Measurements from ENCODE around the gene TBCA.
A peak's percentile ranks its signal among the peaks of the same experiment; 100 is the strongest.

Gene TBCA

DNA sequence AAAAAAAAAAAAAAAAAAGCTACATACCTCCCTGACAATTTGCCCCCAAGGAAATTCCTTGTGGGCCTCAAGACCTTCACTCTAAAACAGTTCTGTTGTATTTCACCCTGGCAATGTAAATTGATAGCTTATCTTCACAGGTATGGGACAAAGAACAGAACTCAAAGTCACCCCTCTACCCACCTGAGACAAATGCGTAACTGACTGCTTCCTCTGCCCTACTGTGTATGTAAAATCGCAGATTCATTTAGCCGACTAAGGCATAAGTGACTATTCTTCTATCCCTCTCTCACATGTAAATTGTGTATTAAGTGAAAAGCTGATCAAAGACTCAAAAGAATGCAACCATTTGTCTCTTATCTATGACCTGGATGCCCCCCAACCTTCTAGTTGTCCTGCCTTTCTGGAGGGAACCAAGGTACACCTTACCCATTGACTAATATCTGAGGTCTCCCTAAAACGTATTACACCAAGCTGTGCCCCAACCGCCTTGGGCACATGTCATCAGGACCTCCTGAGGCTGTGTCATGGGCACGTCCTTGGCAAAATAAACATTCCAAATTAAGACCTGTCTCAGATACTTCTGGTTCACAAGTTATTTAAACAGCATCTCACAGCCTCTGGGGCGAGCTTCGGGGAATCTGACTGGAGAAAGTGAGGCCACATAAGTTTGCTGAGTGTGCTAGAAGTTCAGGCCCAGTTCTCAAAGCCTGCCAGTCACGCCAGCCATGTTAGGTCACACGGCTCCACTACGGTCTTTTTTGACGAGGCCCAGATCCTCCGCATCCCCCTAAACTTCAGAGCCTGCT is 954 bp downstream of the TBCA start:
- Histone ChIP-seq H3K4me1 (ENCODE audit: insufficient read depth, poor library complexity, severe bottlenecking) (peaks cover 25% of the 10 kb centered on the region), H3K27me3 (ENCODE audit: insufficient read depth, poor library complexity, severe bottlenecking) (no peaks in the 10 kb centered on the region), H3K4me3 (ENCODE audit: severe bottlenecking) (peak overlapping the region; percentile 76), H3K27ac (ENCODE audit: poor library complexity, severe bottlenecking) (peak overlapping the region; percentile 56), H3K9me3 (ENCODE audit: severe bottlenecking) (no peaks in the 10 kb centered on the region), H3K36me3 (ENCODE audit: low read depth) (peaks cover 41% of the 10 kb centered on the region)
- TF ChIP-seq, protein P1, sequence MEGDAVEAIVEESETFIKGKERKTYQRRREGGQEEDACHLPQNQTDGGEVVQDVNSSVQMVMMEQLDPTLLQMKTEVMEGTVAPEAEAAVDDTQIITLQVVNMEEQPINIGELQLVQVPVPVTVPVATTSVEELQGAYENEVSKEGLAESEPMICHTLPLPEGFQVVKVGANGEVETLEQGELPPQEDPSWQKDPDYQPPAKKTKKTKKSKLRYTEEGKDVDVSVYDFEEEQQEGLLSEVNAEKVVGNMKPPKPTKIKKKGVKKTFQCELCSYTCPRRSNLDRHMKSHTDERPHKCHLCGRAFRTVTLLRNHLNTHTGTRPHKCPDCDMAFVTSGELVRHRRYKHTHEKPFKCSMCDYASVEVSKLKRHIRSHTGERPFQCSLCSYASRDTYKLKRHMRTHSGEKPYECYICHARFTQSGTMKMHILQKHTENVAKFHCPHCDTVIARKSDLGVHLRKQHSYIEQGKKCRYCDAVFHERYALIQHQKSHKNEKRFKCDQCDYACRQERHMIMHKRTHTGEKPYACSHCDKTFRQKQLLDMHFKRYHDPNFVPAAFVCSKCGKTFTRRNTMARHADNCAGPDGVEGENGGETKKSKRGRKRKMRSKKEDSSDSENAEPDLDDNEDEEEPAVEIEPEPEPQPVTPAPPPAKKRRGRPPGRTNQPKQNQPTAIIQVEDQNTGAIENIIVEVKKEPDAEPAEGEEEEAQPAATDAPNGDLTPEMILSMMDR (IDR thresholded peaks at IDR 0.05; ENCODE audit: poor library complexity, severe bottlenecking) = no peak
- ATAC-seq (ENCODE audit: low read depth) (peak; percentile 19), DNase-seq (ENCODE audit: low spot score) (no peak)

DNA sequence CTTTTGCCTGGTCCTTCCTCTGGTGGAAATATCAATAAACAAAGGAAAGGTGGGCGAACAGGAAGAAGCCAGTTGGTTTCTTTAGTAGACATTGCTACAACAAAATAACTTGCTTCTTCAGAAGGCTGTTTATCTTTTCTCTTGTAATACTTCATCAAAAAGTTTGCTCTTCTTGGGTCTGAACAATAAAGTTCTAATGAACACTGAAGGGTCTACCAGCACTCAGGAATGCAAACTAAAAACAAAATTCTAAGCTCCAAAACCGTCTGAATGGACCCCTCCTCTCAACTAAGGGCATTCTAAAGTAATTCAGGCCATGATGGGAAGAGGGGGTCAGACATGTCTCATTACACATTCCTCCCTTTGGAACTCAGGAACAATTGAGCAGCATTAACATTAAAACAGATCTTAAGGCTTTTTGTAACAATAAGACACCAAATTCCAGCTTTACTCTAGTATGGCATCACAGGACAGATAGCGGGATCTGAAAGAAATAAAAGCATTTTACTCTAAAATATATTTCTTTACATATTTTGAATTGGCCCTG is 2.3 kb downstream of the TBCA start:
- Histone ChIP-seq H3K27ac (ENCODE audit: poor library complexity, severe bottlenecking) (no peak overlapping the region), H3K4me3 (ENCODE audit: severe bottlenecking) (no peak overlapping the region), H3K4me1 (ENCODE audit: insufficient read depth, poor library complexity, severe bottlenecking) (peaks cover 25% of the 10 kb centered on the region), H3K27me3 (ENCODE audit: insufficient read depth, poor library complexity, severe bottlenecking) (no peaks in the 10 kb centered on the region), H3K9me3 (ENCODE audit: severe bottlenecking) (no peaks in the 10 kb centered on the region), H3K36me3 (ENCODE audit: low read depth) (peaks cover 55% of the 10 kb centered on the region)
- DNase-seq (ENCODE audit: low spot score) = no peak
- TF ChIP-seq, protein P1 (IDR thresholded peaks at IDR 0.05; ENCODE audit: poor library complexity, severe bottlenecking) = no peak
- no peak for ATAC-seq (ENCODE audit: low read depth)

GRCh38 chr5:77772729-77773128 is 3.4 kb downstream of the TBCA start:
- Histone ChIP-seq H3K36me3 (ENCODE audit: low read depth) (peaks cover 65% of the 10 kb centered on the region), H3K27ac (ENCODE audit: poor library complexity, severe bottlenecking) (no peak overlapping the region), H3K9me3 (ENCODE audit: severe bottlenecking) (no peaks in the 10 kb centered on the region), H3K27me3 (ENCODE audit: insufficient read depth, poor library complexity, severe bottlenecking) (no peaks in the 10 kb centered on the region), H3K4me1 (ENCODE audit: insufficient read depth, poor library complexity, severe bottlenecking) (peaks cover 25% of the 10 kb centered on the region), H3K4me3 (ENCODE audit: severe bottlenecking) (no peak overlapping the region)
- TF ChIP-seq, protein P1 (IDR thresholded peaks at IDR 0.05; ENCODE audit: poor library complexity, severe bottlenecking) = no peak
- no peak for ATAC-seq (ENCODE audit: low read depth)
- no peak for DNase-seq (ENCODE audit: low spot score)

GRCh38 chr5:77771452-77771851 is 4.7 kb downstream of the TBCA start:
- H3K27ac ChIP-seq (ENCODE audit: poor library complexity, severe bottlenecking) = no peak overlapping the region
- no peak for ATAC-seq (ENCODE audit: low read depth)
- no peaks in the 10 kb centered on the region for H3K27me3 ChIP-seq (ENCODE audit: insufficient read depth, poor library complexity, severe bottlenecking)
- H3K36me3 ChIP-seq (ENCODE audit: low read depth) = peaks cover 75% of the 10 kb centered on the region
- TF ChIP-seq, protein P1 (IDR thresholded peaks at IDR 0.05; ENCODE audit: poor library complexity, severe bottlenecking) = no peak
- no peak for DNase-seq (ENCODE audit: low spot score)
- H3K4me3 ChIP-seq (ENCODE audit: severe bottlenecking) = no peak overlapping the region
- peaks cover 22% of the 10 kb centered on the region for H3K4me1 ChIP-seq (ENCODE audit: insufficient read depth, poor library complexity, severe bottlenecking)
- H3K9me3 ChIP-seq (ENCODE audit: severe bottlenecking) = no peaks in the 10 kb centered on the region

All from RWPE2 (cell line).